Activated CD8-positive, alpha-beta memory T cell treated with anti-CD3 and anti-CD28 coated beads for 1 hour (primary cell): ENCODE data around the gene AP1AR.
A peak's percentile ranks its signal among the peaks of the same experiment; 100 is the strongest.

Source experiments
- DNase-seq, 2 donors: peaks; one replicate each; pipeline ENCODE4 v3.0.0-alpha.2; 2020; ENCODE audit warnings: low read depth in 1 of 2; ENCODE audit errors: extremely low read depth in 1 of 2

Gene AP1AR

GRCh38 chr4:112309263-112309791, 77.7 kb downstream of the AP1AR start:
- DNase-seq = peak in 1 of 2 donors; percentile 6

DNA sequence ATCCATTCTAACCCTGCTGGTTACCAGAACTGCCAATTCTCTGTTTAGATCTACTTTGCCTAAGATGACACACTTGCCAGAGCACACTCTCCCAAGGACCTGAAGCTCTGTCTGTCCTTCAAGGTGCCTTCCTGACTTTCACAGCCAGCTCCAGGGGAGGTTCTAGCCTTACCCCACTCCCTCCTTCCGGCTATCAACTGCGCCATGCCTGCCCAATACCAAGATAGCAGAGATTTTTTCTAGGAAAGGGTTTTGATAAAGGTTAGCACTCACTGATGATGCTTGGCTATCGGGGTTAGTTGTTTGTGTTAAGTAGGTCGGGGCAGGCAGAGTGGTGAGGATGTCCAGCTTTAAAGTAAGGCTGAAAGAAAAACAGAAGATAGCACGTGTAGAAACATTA, 79.9 kb downstream of the AP1AR start:
- DNase-seq = no peak

DNA sequence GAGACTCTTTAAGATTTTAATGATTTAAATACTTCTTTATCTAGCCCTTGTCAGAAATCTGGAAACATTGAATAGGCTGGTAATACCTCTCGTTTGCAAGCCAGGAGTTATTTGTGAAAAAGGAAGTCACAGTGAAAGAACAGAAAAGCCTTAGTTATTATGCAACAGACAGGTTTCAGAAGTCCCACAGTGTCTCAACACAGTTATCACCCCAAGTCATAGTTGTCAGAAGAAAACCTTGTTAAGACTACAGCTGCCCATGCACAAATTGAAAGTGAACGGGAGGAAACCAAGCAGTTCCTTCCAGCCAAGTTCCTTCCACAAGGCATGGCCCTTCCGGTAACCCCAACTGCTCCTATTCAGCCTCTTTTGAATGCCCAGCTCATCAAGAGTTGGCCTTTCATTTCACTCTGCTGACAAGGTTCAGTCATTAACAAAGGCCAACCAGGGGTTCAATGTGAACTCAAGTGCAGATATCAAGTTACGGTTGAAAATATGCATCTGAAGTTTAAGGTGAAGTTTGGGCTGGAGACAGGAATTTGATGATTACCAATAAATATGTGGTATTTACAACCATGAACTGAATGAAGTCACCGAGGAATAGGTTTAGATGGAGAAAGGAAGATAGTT, 81.1 kb downstream of the AP1AR start:
- no peak for DNase-seq

- no peak for DNase-seq
Observed at GRCh38 chr4:112315446-112315845, 83.9 kb downstream of the AP1AR start.

- no peak for DNase-seq
Observed at GRCh38 chr4:112316360-112316759, 84.8 kb downstream of the AP1AR start.

DNA sequence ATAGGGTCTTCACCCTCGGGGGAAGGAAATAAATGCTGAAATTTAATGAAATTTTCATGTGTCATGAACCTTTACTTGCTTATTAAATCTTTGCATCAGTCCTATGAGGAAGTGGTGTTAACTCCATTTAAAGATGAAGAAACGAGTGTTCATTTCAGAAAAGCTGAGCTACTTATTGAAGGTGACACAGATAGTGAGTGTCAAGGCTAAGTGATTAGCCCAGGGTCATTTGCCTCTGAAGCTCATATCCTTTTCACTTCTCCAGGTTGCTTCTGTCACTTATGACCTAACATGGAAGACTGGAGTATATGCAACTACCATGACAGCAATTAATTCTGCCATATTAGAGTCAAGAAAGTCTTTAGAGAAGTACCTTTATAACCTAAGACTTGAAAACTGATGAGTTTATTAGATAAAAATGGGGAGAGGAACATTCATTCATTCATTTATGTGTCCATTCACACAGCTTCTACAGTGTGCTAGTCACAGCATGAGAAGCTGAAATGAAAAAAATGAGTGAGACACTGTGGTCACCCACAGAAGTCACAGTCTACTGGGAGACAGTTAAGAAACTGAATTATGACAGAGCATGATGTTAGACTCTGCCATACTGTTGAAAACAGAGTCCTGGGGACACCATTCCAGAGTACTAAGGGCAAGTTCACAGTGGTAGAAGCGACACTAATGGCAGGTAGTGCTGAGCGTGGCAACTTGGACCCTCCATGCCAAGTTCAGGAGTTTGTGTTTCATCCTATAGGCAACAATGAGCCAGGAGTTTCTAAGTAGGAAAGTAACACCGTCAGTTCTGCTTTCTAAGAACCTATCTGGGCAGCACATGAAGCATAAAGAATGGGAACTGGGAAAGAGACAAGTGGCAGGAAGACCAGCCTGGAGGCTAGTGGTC, 86.9 kb downstream of the AP1AR start:
- no peak for DNase-seq
